ENCODE data around the gene ZNF524.

ZNF524 gene

GRCh38 chr19:55605207-55605636 is 5.1 kb downstream of the ZNF524 start:
- TF ChIP-seq GATA3 (IDR thresholded peaks at IDR 0.05; ENCODE audit: low read depth, low read length) (no peak), GATA2 (IDR thresholded peaks at IDR 0.05; ENCODE audit: low read depth, low read length) (no peak)

GRCh38 chr19:55605637-55606470 is 5.8 kb downstream of the ZNF524 start, which contains the start of gene ZNF865:
TSS of gene ZNF865 (plus strand) at chr19:55605647. CDS start at chr19:55613619, 7,972 bp downstream.
- TF ChIP-seq GATA3 (IDR thresholded peaks at IDR 0.05; ENCODE audit: low read depth, low read length): no peak
- TF ChIP-seq GATA2 (IDR thresholded peaks at IDR 0.05; ENCODE audit: low read depth, low read length): no peak

GRCh38 chr19:55606471-55606787 is 6.3 kb downstream of the ZNF524 start:
- no peak for TF ChIP-seq GATA2 (IDR thresholded peaks at IDR 0.05; ENCODE audit: low read depth, low read length)
- TF ChIP-seq GATA3 (IDR thresholded peaks at IDR 0.05; ENCODE audit: low read depth, low read length): no peak

GRCh38 chr19:55606817-55607216 is 6.7 kb downstream of the ZNF524 start:
- no peak for TF ChIP-seq GATA3 (IDR thresholded peaks at IDR 0.05; ENCODE audit: low read depth, low read length)

GRCh38 chr19:55609326-55609725 is 9.2 kb downstream of the ZNF524 start:
- TF ChIP-seq GATA2 (IDR thresholded peaks at IDR 0.05; ENCODE audit: low read depth, low read length) (no peak), GATA3 (IDR thresholded peaks at IDR 0.05; ENCODE audit: low read depth, low read length) (no peak)

GRCh38 chr19:55611300-55611982 is 11.4 kb downstream of the ZNF524 start:
- TF ChIP-seq GATA3 (IDR thresholded peaks at IDR 0.05; ENCODE audit: low read depth, low read length) (no peak), GATA2 (IDR thresholded peaks at IDR 0.05; ENCODE audit: low read depth, low read length) (no peak)

- TF ChIP-seq GATA2 (IDR thresholded peaks at IDR 0.05; ENCODE audit: low read depth, low read length): no peak
- TF ChIP-seq GATA3 (IDR thresholded peaks at IDR 0.05; ENCODE audit: low read depth, low read length): no peak
Observed at GRCh38 chr19:55611983-55612645, 12.0 kb downstream of the ZNF524 start.

- TF ChIP-seq GATA2 (IDR thresholded peaks at IDR 0.05; ENCODE audit: low read depth, low read length) (no peak), GATA3 (IDR thresholded peaks at IDR 0.05; ENCODE audit: low read depth, low read length) (no peak)
Observed at GRCh38 chr19:55613396-55613795, 13.3 kb downstream of the ZNF524 start.

- TF ChIP-seq GATA2 (IDR thresholded peaks at IDR 0.05; ENCODE audit: low read depth, low read length) (no peak), GATA3 (IDR thresholded peaks at IDR 0.05; ENCODE audit: low read depth, low read length) (no peak)
Observed at GRCh38 chr19:55613930-55614710, 14.0 kb downstream of the ZNF524 start.

GRCh38 chr19:55614711-55615542 is 14.8 kb downstream of the ZNF524 start:
- TF ChIP-seq GATA2 (IDR thresholded peaks at IDR 0.05; ENCODE audit: low read depth, low read length) (no peak), GATA3 (IDR thresholded peaks at IDR 0.05; ENCODE audit: low read depth, low read length) (no peak)

GRCh38 chr19:55615543-55616394 is 15.7 kb downstream of the ZNF524 start:
- no peak for TF ChIP-seq GATA3 (IDR thresholded peaks at IDR 0.05; ENCODE audit: low read depth, low read length)
- no peak for TF ChIP-seq GATA2 (IDR thresholded peaks at IDR 0.05; ENCODE audit: low read depth, low read length)

- TF ChIP-seq GATA2 (IDR thresholded peaks at IDR 0.05; ENCODE audit: low read depth, low read length) (no peak), GATA3 (IDR thresholded peaks at IDR 0.05; ENCODE audit: low read depth, low read length) (no peak)
Observed at GRCh38 chr19:55616395-55616875, 16.3 kb downstream of the ZNF524 start.

All from SH-SY5Y (cell line).